K562 (cell line): ENCODE results near the gene ATP13A2. TPM values are rescaled to one million over a fixed set of nuclear protein-coding genes. Genes with fewer than 3 reads are reported as not detected.

Experiments
- ATAC-seq: fragments of 200-7000 bp; cut with Tn5 transposase; 3 replicates; pipeline ENCODE4 v1.9.1; 2020; ENCODE audit warnings: moderate library complexity
- BruUV-seq: library from RNA; stranded (reverse); fragments of 400-500 nt; replicated peaks from 2 replicates; lab custom pipeline; 2021; lab: Mats Ljungman, UMichigan
- CTCF ChIA-PET: fragments of 300-600 bp; formaldehyde crosslinking; extraction: SDS; loops from one replicate; lab custom pipeline; 2021; ENCODE audit warnings: low intra/inter-chr PET ratio; lab: Yijun Ruan, JAX
- POLR2A ChIA-PET: fragments of 300-600, 350-650 bp; sonication (Branson Sonifier 250); formaldehyde crosslinking; extraction: SDS; loops from one replicate; lab custom pipeline; 2021; ENCODE audit warnings: antibody characterized with exemption, inconsistent platforms; lab: Yijun Ruan, JAX
- DNase-seq, 4 experiments: peaks; one replicate each; pipeline versions ENCODE4 v3.0.0 to v3.0.0-alpha.2; 2011 to 2018; ENCODE audit warnings: low spot score in 3 of 4, mixed read lengths in 3 of 4; ENCODE audit errors: extremely low read depth in 1 of 4
- FAIRE-seq: peaks from 2 replicates; lab custom pipeline; 2011; peaks lifted over from hg19 to GRCh38; lab: Jason Lieb, UNC
- H2AFZ ChIP-seq: 2 replicates; pipeline ENCODE4 v1.6.0; 2011; ENCODE audit warnings: low read depth, low read length, control low read depth, inconsistent platforms
- H3K27ac ChIP-seq: fragments of 200-600 bp; 3 replicates; pipeline ENCODE4 v1.8.0; 2011; ENCODE audit warnings: low read depth, mild to moderate bottlenecking, control low read depth, inconsistent platforms, low read length, moderate library complexity, mixed read lengths; ENCODE audit errors: extremely low read depth
- H3K27me3 ChIP-seq, 2 experiments: fragments of 300-600 bp in 1 of 2; 2 replicates in 1 of 2; 3 replicates in 1 of 2; pipeline versions ENCODE4 v1.6.0 to v1.8.0; 2011; ENCODE audit warnings: inconsistent platforms in 2 of 2, low read length in 2 of 2, mild to moderate bottlenecking in 1 of 2, mixed read lengths in 1 of 2, moderate library complexity in 1 of 2; ENCODE audit not compliant: control insufficient read depth in 2 of 2, insufficient read depth in 2 of 2
- H3K36me3 ChIP-seq: fragments of 300-600 bp; 3 replicates; pipeline ENCODE4 v1.8.0; 2011; ENCODE audit warnings: mild to moderate bottlenecking, low read length, inconsistent platforms; ENCODE audit not compliant: control insufficient read depth, insufficient read depth
- H3K4me1 ChIP-seq, 2 experiments: fragments of 200-600 bp in 1 of 2; replicated peaks in 1 of 2; 2 replicates in 1 of 2; 3 replicates in 1 of 2; pipeline versions ENCODE4 v1.5.1 to v1.8.0; 2011; ENCODE audit warnings: inconsistent platforms in 2 of 2, low read length in 2 of 2, mild to moderate bottlenecking in 1 of 2, mixed read lengths in 1 of 2, moderate library complexity in 1 of 2; ENCODE audit not compliant: control insufficient read depth in 2 of 2, insufficient read depth in 2 of 2
- H3K4me2 ChIP-seq: 2 replicates; pipeline ENCODE4 v1.6.1; 2011; ENCODE audit warnings: low read length, control low read depth, inconsistent platforms, mixed read lengths; ENCODE audit not compliant: insufficient read depth
- H3K4me3 ChIP-seq: fragments of 200-600 bp; sonication (generic), shearing (Covaris generic); 2 replicates; pipeline ENCODE4 v1.5.1; 2016; ENCODE audit warnings: control low read depth, inconsistent platforms
- H3K79me2 ChIP-seq: fragments of 200-600 bp; 3 replicates; pipeline ENCODE4 v1.8.0; 2011; ENCODE audit warnings: low read length, inconsistent platforms; ENCODE audit not compliant: control insufficient read depth, insufficient read depth
- H3K9ac ChIP-seq, 2 experiments: 2 replicates each; pipeline versions ENCODE4 v1.6.0 to v1.6.1; 2011; ENCODE audit warnings: low read depth in 2 of 2, low read length in 2 of 2, control low read depth in 1 of 2, inconsistent platforms in 1 of 2, mild to moderate bottlenecking in 1 of 2, mixed read lengths in 1 of 2; ENCODE audit not compliant: insufficient read depth in 1 of 2
- H3K9me1 ChIP-seq: one replicate; pipeline ENCODE4 v1.6.0; 2011; ENCODE audit warnings: inconsistent platforms, mild to moderate bottlenecking, low read length, moderate library complexity; ENCODE audit not compliant: control insufficient read depth, insufficient read depth
- H3K9me3 ChIP-seq: replicated peaks from 2 replicates; pipeline ENCODE4 v1.5.1; 2011; ENCODE audit warnings: low read depth, low read length, inconsistent platforms; ENCODE audit not compliant: control insufficient read depth, insufficient read depth
- H4K20me1 ChIP-seq: replicated peaks from 2 replicates; pipeline ENCODE4 v1.6.1; 2011; ENCODE audit warnings: low read length, inconsistent platforms, mixed read lengths; ENCODE audit not compliant: control insufficient read depth, insufficient read depth
- CCNT2 ChIP-seq: IDR thresholded peaks from 2 replicates; pipeline ENCODE4 v1.6.1; 2011; ENCODE audit warnings: borderline replicate concordance, low read depth, mild to moderate bottlenecking, moderate library complexity, mixed read lengths, low read length; ENCODE audit not compliant: insufficient read length; ENCODE audit errors: extremely low read depth
- COPS2 ChIP-seq: fragments of 450-650 bp; conservative IDR thresholded peaks from 2 replicates; pipeline ENCODE4 v1.6.1; 2016; ENCODE audit warnings: mild to moderate bottlenecking, moderate library complexity
- NFE2L1 ChIP-seq: fragments of 450-650 bp; IDR thresholded peaks from 2 replicates; pipeline ENCODE4 v1.6.1; 2016; ENCODE audit warnings: missing genetic modification characterization, low read depth, mild to moderate bottlenecking, missing compliant biosample characterization, moderate library complexity, borderline replicate concordance
- NFIC ChIP-seq: fragments of 450-650 bp; IDR thresholded peaks from 2 replicates; pipeline ENCODE4 v1.6.1; 2017; ENCODE audit warnings: mild to moderate bottlenecking, inconsistent platforms
- TCF3 ChIP-seq: sonication (generic); formaldehyde crosslinking; IDR thresholded peaks from 2 replicates; pipeline ENCODE4 v1.4.0; 2020; ENCODE audit warnings: mild to moderate bottlenecking, missing genetic modification reagents
- ZNF655 ChIP-seq: fragments of 250-450 bp; sonication (Bioruptor Pico); IDR thresholded peaks from 2 replicates; pipeline ENCODE4 v1.5.0; 2021
- WGBS: fragments of 100-300 bp; shearing (Covaris generic); methylation state at CpG from one replicate; pipeline ENCODE4 v1.1.6; 2016; ENCODE audit warnings: low coverage, mixed read lengths; ENCODE audit not compliant: insufficient coverage; ENCODE audit errors: missing lambda C conversion rate; 5-methylcytosine and 5-hydroxymethylcytosine counted together
- in situ Hi-C: fragments of 300-500 bp; cut with MboI; formaldehyde crosslinking; loops from 4 replicates; pipeline ENCODE4 v1.15.0; 2018; ENCODE audit warnings: inconsistent platforms, mixed read lengths
- intact Hi-C: fragments of 100-400 bp; cut with micrococcal nuclease; formaldehyde crosslinking; loops from 2 replicates; pipeline ENCODE4 v1.14.2; 2022
- polyA plus RNA-seq, 8 experiments: library from polyadenylated mRNA; depleted of rRNA in 4 of 8; stranded (reverse) in 5 of 8; unstranded in 3 of 8; fragments of >200 nt; fragmentation: Nextera tagmentation in 2 of 8; fragmentation: Illumina TruSeq in 1 of 8; extraction: Ambion mirVana in 2 of 8; extraction: Trizol in 1 of 8; gene quantifications; 2 replicates each; pipeline versions ENCODE4 v1.2.1 to v1.2.3, GENCODE V29; 2011 to 2014; ENCODE audit warnings: inconsistent platforms in 1 of 8, missing spikeins in 1 of 8
- total RNA-seq, 7 experiments: library from RNA; depleted of rRNA in 6 of 7; stranded (reverse); fragments of >200 nt in 6 of 7; fragmentation: Illumina TruSeq in 2 of 7; extraction: Trizol in 2 of 7; gene quantifications; 2 replicates each; pipeline versions ENCODE4 v1.2.1 to v1.2.3, GENCODE V29; 2011 to 2021; ENCODE audit warnings: low replicate concordance in 1 of 7
- TF ChIP-seq, protein P1 (sequence below): sonication (generic); formaldehyde crosslinking; IDR thresholded peaks from 2 replicates; pipeline ENCODE4 v1.8.0; 2022; ENCODE audit warnings: missing genetic modification reagents, mild to moderate bottlenecking, moderate library complexity, borderline replicate concordance

The ATP13A2 gene
- total and polyA plus RNA-seq, 9 of the 15 experiments (the other 6 are each of a cell fraction or from before 2014, with no cell fraction given): 0.36 to 56.3 (median 16.3) TPM

DNA sequence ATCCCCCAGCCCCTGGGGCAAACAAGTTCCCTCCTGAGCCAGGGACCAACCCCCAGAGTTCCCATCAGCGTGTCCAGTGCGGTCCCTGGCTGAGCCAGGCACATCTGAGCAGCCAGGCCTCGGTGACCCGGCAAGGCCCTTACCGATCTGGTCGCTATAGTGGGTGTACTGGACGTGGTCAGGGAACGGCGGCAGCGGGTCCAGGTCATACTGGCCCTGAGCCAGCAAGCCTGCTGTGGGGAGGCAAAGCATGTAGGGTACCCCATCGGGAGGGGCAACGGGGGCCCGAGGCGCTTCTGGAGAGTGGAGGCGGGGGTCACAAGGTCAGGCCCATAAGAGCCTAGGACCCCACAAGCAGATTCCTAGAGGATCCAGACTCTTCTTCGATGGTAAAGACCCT lies 34.8 kb downstream of the ATP13A2 start:
- H3K27ac ChIP-seq: no peak overlapping the region
- no TSS peak for BruUV-seq
- no peaks in the 10 kb centered on the region for H3K36me3 ChIP-seq
- no peak overlapping the region for H3K4me3 ChIP-seq
- WGBS: 61% methylated on average over 13 of the region's 16 CpGs
- in situ Hi-C loops: no loop called here
- CTCF ChIA-PET: no interaction called here
- no peak for TF ChIP-seq NFE2L1 (tag)
- TF ChIP-seq, protein P1, sequence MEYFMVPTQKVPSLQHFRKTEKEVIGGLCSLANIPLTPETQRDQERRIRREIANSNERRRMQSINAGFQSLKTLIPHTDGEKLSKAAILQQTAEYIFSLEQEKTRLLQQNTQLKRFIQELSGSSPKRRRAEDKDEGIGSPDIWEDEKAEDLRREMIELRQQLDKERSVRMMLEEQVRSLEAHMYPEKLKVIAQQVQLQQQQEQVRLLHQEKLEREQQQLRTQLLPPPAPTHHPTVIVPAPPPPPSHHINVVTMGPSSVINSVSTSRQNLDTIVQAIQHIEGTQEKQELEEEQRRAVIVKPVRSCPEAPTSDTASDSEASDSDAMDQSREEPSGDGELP (CRISPR knock-in tag): no peak
- TF ChIP-seq NFIC: peak; percentile 72
- intact Hi-C loops: no loop called here
- H3K9me3 ChIP-seq: no peaks in the 10 kb centered on the region
- H2AFZ ChIP-seq: no peak overlapping the region
- H4K20me1 ChIP-seq: peaks cover 21% of the 10 kb centered on the region; the same call in 1 of the 2 replicates
- no peak for DNase-seq
- no peaks in the 10 kb centered on the region for H3K9me1 ChIP-seq
- H3K4me2 ChIP-seq: no peak overlapping the region
- POLR2A ChIA-PET: no interaction called here
- H3K27me3 ChIP-seq: peaks cover 21 to 32% of the 10 kb centered on the region in 2 experiments; a peak in 4 of 5 replicates
- no peak for ATAC-seq
- H3K9ac ChIP-seq: peak overlapping the region in 1 of 2 experiments; percentile 24; a peak in 2 of 4 replicates
- FAIRE-seq: no peak
- peaks cover 0 to 49% of the 10 kb centered on the region in 2 experiments; a peak in 2 of 5 replicates for H3K4me1 ChIP-seq
- H3K79me2 ChIP-seq: no peaks in the 10 kb centered on the region

- H3K4me3 ChIP-seq: no peak overlapping the region
- H3K9me1 ChIP-seq: no peaks in the 10 kb centered on the region
- peaks cover 0 to 55% of the 10 kb centered on the region in 2 experiments; a peak in 2 of 5 replicates for H3K4me1 ChIP-seq
- H3K9me3 ChIP-seq: no peaks in the 10 kb centered on the region
- no peak overlapping the region for H3K4me2 ChIP-seq
- 44% methylated on average over 14 of the region's 14 CpGs for WGBS
- H3K9ac ChIP-seq: no peak overlapping the region; a peak in 1 of 4 replicates
- no peak for TF ChIP-seq TCF3 (CRISPR knock-in tag)
- TF ChIP-seq COPS2: no peak
- TF ChIP-seq ZNF655 (CRISPR knock-in tag): no peak
- no peak for TF ChIP-seq CCNT2
- peaks cover 16 to 35% of the 10 kb centered on the region in 2 experiments for H3K27me3 ChIP-seq
- in situ Hi-C loops: no loop called here
- ChIA-PET POLR2A (interaction anchor here (0.6 to 2.1 kb wide), 4 partner anchors 10 to 77 kb away, joined by 3 to 8 read pairs (median 4); no protein-coding TSS in a partner anchor), CTCF (interaction anchor here (0.6 kb wide), 1 partner anchor 1857 kb away, joined by 3 read pairs; no protein-coding TSS in a partner anchor)
- intact Hi-C loops: no loop called here
- BruUV-seq: no TSS peak
- no peaks in the 10 kb centered on the region for H3K79me2 ChIP-seq
- no peaks in the 10 kb centered on the region for H3K36me3 ChIP-seq
- peaks cover 21% of the 10 kb centered on the region for H4K20me1 ChIP-seq
- no peak overlapping the region for H3K27ac ChIP-seq
- FAIRE-seq (no peak), ATAC-seq (no peak), DNase-seq (no peak)
- H2AFZ ChIP-seq: no peak overlapping the region
Observed at GRCh38 chr1:16975838-16976237, 35.9 kb downstream of the ATP13A2 start.
